AG09309 (cell line): ENCODE data around the gene HYI.
A peak's percentile ranks its signal among the peaks of the same experiment; 100 is the strongest.
"Not testable (repeated sequence)": the region's sequence is repeated elsewhere in the genome, so short reads cannot be mapped to it uniquely, and the experiment has no call there.

ENCODE experiments used
- DNase-seq: peaks from one replicate; pipeline ENCODE4 v3.0.0-alpha.2; 2010; ENCODE audit warnings: low read depth
- H3K4me3 ChIP-seq: 2 replicates; pipeline ENCODE4 v1.5.1; 2011; ENCODE audit warnings: mild to moderate bottlenecking, low read depth, low read length, moderate library complexity; ENCODE audit not compliant: control insufficient read depth
- TF ChIP-seq, protein P1 (sequence below): IDR thresholded peaks from 2 replicates; pipeline ENCODE4 v1.5.1; 2011; ENCODE audit warnings: mild to moderate bottlenecking, low read depth, low read length, inconsistent platforms; ENCODE audit not compliant: insufficient read depth, control insufficient read depth; ENCODE audit errors: missing control alignments

The HYI gene

GRCh38 chr1:43473463-43473862, 19.7 kb upstream of the HYI start:
- H3K4me3 ChIP-seq: no peak overlapping the region
- TF ChIP-seq, protein P1, sequence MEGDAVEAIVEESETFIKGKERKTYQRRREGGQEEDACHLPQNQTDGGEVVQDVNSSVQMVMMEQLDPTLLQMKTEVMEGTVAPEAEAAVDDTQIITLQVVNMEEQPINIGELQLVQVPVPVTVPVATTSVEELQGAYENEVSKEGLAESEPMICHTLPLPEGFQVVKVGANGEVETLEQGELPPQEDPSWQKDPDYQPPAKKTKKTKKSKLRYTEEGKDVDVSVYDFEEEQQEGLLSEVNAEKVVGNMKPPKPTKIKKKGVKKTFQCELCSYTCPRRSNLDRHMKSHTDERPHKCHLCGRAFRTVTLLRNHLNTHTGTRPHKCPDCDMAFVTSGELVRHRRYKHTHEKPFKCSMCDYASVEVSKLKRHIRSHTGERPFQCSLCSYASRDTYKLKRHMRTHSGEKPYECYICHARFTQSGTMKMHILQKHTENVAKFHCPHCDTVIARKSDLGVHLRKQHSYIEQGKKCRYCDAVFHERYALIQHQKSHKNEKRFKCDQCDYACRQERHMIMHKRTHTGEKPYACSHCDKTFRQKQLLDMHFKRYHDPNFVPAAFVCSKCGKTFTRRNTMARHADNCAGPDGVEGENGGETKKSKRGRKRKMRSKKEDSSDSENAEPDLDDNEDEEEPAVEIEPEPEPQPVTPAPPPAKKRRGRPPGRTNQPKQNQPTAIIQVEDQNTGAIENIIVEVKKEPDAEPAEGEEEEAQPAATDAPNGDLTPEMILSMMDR: no peak
- DNase-seq: no peak

DNA sequence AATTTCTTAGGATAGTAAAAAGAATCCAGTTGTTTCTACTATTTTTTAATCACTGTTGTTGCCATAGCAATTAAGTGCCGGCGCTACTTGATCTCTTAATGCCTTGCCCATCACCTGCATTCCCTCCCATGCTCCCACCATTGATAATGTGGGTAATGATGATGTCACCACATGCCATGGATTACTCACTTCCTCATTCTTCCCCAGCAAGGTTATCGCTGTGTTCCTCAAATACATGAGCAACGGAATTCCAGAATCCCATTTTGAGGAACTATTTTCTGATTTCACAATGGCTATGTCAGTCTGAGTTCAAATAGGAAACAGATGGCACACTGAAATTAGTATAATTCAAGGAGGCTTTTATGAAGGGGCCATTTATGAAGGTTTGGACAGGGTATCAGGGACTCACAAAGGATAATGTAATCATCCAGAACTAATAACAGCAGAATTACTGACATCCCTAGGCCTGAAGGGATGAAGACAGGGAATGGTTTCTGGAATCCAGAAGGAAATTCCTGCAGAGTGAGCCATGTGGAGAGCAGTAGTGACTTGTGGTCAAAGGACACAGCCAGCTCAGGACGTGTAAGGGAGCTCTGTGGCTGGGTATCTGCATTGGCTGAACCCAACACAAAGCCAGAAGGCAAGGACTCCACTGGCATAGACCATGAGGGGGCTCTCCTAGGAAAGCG, 18.9 kb upstream of the HYI start:
- DNase-seq: peak; percentile 88
- H3K4me3 ChIP-seq: not testable (repeated sequence)

- no peak overlapping the region for H3K4me3 ChIP-seq
- no peak for DNase-seq
- TF ChIP-seq, protein P1: no peak
Measured at GRCh38 chr1:43472087-43472462, 18.3 kb upstream of the HYI start.

DNA sequence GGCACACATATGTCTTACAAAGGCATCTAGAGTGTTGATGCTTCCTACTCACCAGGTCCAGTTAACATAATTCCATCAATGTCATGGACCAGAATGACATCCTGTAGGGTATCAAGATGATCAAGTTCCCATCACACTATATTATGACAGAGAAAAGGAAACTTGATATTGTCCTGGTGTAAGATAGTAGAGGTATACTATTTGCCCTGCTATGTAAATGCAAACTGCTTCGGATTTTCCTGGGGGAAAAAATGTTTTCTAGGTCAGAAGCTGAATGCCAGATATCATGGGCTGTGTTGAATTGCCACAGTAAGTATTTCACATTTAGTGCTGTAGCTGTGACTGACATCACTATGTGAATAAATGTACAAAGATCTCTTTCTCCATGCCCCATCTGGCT, 16.2 kb upstream of the HYI start:
- no peak overlapping the region for H3K4me3 ChIP-seq
- no peak for DNase-seq
- TF ChIP-seq, protein P1: no peak

DNA sequence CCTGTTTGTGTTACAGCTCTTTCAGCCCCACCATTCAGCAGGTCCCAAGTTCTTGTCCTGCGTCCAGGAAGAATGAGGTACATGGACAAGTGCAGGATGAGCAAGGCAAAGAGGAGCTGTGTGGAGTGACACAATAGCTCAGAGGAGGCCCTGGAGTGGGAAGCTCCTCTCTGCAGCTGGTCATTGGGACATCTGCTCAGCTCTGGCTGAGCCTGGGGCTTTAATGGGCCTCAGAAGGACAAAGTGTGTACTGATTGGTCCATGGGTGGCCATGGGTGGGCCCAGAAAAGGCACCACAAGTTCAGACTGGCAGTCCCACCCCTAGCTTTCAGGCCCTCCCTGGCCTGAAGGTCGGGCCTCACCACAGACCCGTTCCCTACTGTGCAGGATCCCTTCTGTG, 14.7 kb upstream of the HYI start:
- TF ChIP-seq, protein P1: no peak
- no peak for DNase-seq
- H3K4me3 ChIP-seq: no peak overlapping the region

DNA sequence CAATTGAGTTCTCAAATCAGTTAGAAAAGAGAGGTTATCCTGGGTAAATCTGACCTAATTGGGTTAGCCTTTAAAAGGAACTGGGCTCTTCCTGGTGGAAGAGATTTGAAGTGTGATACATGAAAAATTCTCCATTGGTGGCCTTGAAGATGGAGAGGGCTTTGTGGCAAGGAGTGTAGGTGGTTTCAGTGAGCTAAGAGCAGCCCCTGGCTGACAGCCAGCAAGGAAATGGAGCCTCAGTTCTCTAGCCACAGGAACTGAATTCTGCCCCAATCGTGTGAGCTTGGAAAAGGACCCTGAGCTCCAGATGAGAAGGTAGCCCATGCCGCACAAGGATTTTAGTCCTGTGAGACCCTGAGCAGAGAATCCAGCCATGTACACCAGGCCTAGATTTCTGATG, 12.7 kb upstream of the HYI start:
- H3K4me3 ChIP-seq: no peak overlapping the region
- TF ChIP-seq, protein P1: no peak
- no peak for DNase-seq

- H3K4me3 ChIP-seq: no peak overlapping the region
- TF ChIP-seq, protein P1: no peak
- DNase-seq: no peak
Measured at GRCh38 chr1:43465505-43466067, 11.9 kb upstream of the HYI start.
